OCI-LY1 (cell line): Measurements from ENCODE around the gene SLC25A26.

Source experiments
- H2AFZ ChIP-seq: fragments of 200-600 bp; sonication (generic), shearing (Covaris generic); 2 replicates; pipeline ENCODE4 v1.6.0; 2014; ENCODE audit warnings: antibody characterized with exemption, mild to moderate bottlenecking, low read length
- H3F3A ChIP-seq: fragments of 200-600 bp; sonication (generic), shearing (Covaris generic); 2 replicates; pipeline ENCODE4 v1.6.0; 2014; ENCODE audit warnings: mild to moderate bottlenecking, antibody characterized with exemption, low read length, moderate library complexity; ENCODE audit not compliant: insufficient read depth
- H3K27ac ChIP-seq: fragments of 200-600 bp; sonication (generic); 2 replicates; pipeline ENCODE4 v1.5.1; 2014; ENCODE audit warnings: low read length, mixed run types, mild to moderate bottlenecking, low read depth; ENCODE audit not compliant: poor library complexity, severe bottlenecking
- H3K27me3 ChIP-seq: fragments of 200-600 bp; sonication (generic); 2 replicates; pipeline ENCODE4 v1.6.0; 2014; ENCODE audit warnings: antibody characterized with exemption, mild to moderate bottlenecking, low read length, moderate library complexity; ENCODE audit not compliant: insufficient read depth
- H3K36me3 ChIP-seq: fragments of 200-600 bp; sonication (generic); 2 replicates; pipeline ENCODE4 v1.6.1; 2014; ENCODE audit warnings: mild to moderate bottlenecking, antibody characterized with exemption, low read length, moderate library complexity, mixed read lengths; ENCODE audit not compliant: insufficient read depth
- H3K4me1 ChIP-seq: fragments of 200-600 bp; sonication (generic); 2 replicates; pipeline ENCODE4 v1.5.1; 2014; ENCODE audit warnings: mild to moderate bottlenecking, low read length, moderate library complexity; ENCODE audit not compliant: insufficient read depth, severe bottlenecking
- H3K4me2 ChIP-seq: fragments of 200-600 bp; sonication (generic), shearing (Covaris generic); 2 replicates; pipeline ENCODE4 v1.6.1; 2014; ENCODE audit warnings: low read length
- H3K4me3 ChIP-seq: fragments of 200-600 bp; sonication (generic); 2 replicates; pipeline ENCODE4 v1.5.1; 2014; ENCODE audit warnings: low read length, low read depth, mild to moderate bottlenecking, mixed read lengths; ENCODE audit not compliant: poor library complexity, severe bottlenecking
- H3K79me2 ChIP-seq: fragments of 200-600 bp; shearing (Covaris generic); 2 replicates; pipeline ENCODE4 v1.6.1; 2016; ENCODE audit warnings: mixed run types, low read length, mixed read lengths; ENCODE audit not compliant: insufficient read depth
- H3K9ac ChIP-seq: fragments of 200-600 bp; sonication (generic), shearing (Covaris generic); 2 replicates; pipeline ENCODE4 v1.6.1; 2014; ENCODE audit warnings: mild to moderate bottlenecking, low read length, mixed read lengths
- H3K9me2 ChIP-seq: fragments of 200-600 bp; sonication (generic), shearing (Covaris generic); 2 replicates; pipeline ENCODE4 v1.6.1; 2014; ENCODE audit warnings: low read depth, mild to moderate bottlenecking, low read length, mixed read lengths
- H3K9me3 ChIP-seq: fragments of 200-600 bp; shearing (Covaris generic); 2 replicates; pipeline ENCODE4 v1.6.1; 2014; ENCODE audit warnings: low read length, mixed read lengths
- H4K20me1 ChIP-seq: fragments of 200-600 bp; sonication (generic), shearing (Covaris generic); 2 replicates; pipeline ENCODE4 v1.6.0; 2016; ENCODE audit warnings: mild to moderate bottlenecking, low read length; ENCODE audit not compliant: insufficient read depth
- CTCF ChIP-seq: fragments of 200-600 bp; sonication (generic), shearing (Covaris generic); IDR thresholded peaks from 2 replicates; pipeline ENCODE4 v1.5.1; 2017; ENCODE audit warnings: mild to moderate bottlenecking, antibody characterized with exemption, low read length, moderate library complexity, mixed read lengths
- EZH2 ChIP-seq: fragments of 200-600 bp; sonication (generic), shearing (Covaris generic); IDR thresholded peaks from 2 replicates; pipeline ENCODE4 v1.8.0; 2017; ENCODE audit warnings: borderline replicate concordance, mixed run types, mild to moderate bottlenecking, antibody characterized with exemption, low read length, moderate library complexity, mixed read lengths

SLC25A26 gene

GRCh38 chr3:66392512-66392911, 171.7 kb downstream of the SLC25A26 start:
- no peak overlapping the region for H3K4me2 ChIP-seq
- H4K20me1 ChIP-seq, result no peaks in the 10 kb centered on the region

GRCh38 chr3:66392966-66393332, 172.1 kb downstream of the SLC25A26 start:
- peak overlapping the region; percentile 46; the same call in 1 of the 2 replicates for H3K9ac ChIP-seq
- no peaks in the 10 kb centered on the region for H3K27me3 ChIP-seq
- no peaks in the 10 kb centered on the region for H3K9me3 ChIP-seq
- no peaks in the 10 kb centered on the region for H3K36me3 ChIP-seq
- H3K4me2 ChIP-seq, result peak overlapping the region; percentile 64
- H2AFZ ChIP-seq, result no peak overlapping the region
- H4K20me1 ChIP-seq, result no peaks in the 10 kb centered on the region
- peak overlapping the region; percentile 48 for H3K27ac ChIP-seq
- H3K79me2 ChIP-seq, result no peaks in the 10 kb centered on the region
- H3K4me3 ChIP-seq, result peak overlapping the region; percentile 51
- no peaks in the 10 kb centered on the region for H3K9me2 ChIP-seq
- no peak for TF ChIP-seq CTCF
- TF ChIP-seq EZH2, result no peak
- peaks cover 30% of the 10 kb centered on the region for H3K4me1 ChIP-seq
- H3F3A ChIP-seq, result no peaks in the 10 kb centered on the region

More at GRCh38 chr3:66392512-66392911, 171.7 kb downstream of the SLC25A26 start:
- Histone ChIP-seq H3F3A (no peaks in the 10 kb centered on the region), H3K27ac (no peak overlapping the region), H3K36me3 (no peaks in the 10 kb centered on the region), H3K9ac (no peak overlapping the region), H3K9me3 (no peaks in the 10 kb centered on the region), H3K79me2 (no peaks in the 10 kb centered on the region), H3K4me1 (peaks cover 30% of the 10 kb centered on the region), H2AFZ (no peak overlapping the region), H3K4me3 (no peak overlapping the region), H3K9me2 (no peaks in the 10 kb centered on the region), H3K27me3 (no peaks in the 10 kb centered on the region)
- no peak for TF ChIP-seq EZH2
- TF ChIP-seq CTCF, result no peak

GRCh38 chr3:66393333-66394005, 172.7 kb downstream of the SLC25A26 start:
- peaks cover 30% of the 10 kb centered on the region for H3K4me1 ChIP-seq
- H3K4me2 ChIP-seq, result peak overlapping the region; percentile 64
- H3K79me2 ChIP-seq, result no peaks in the 10 kb centered on the region
- no peak overlapping the region for H2AFZ ChIP-seq
- no peak for TF ChIP-seq EZH2
- TF ChIP-seq CTCF, result no peak
- no peaks in the 10 kb centered on the region for H4K20me1 ChIP-seq
- H3K4me3 ChIP-seq, result peak overlapping the region; percentile 51
- H3K36me3 ChIP-seq, result no peaks in the 10 kb centered on the region
- no peaks in the 10 kb centered on the region for H3F3A ChIP-seq
- no peaks in the 10 kb centered on the region for H3K27me3 ChIP-seq
- H3K9me2 ChIP-seq, result no peaks in the 10 kb centered on the region
- peak overlapping the region; percentile 46; the same call in 1 of the 2 replicates for H3K9ac ChIP-seq
- no peaks in the 10 kb centered on the region for H3K9me3 ChIP-seq
- H3K27ac ChIP-seq, result peak overlapping the region; percentile 48
